ENCODE data around the gene APOBEC3A. TPM values are rescaled to one million over a fixed set of nuclear protein-coding genes. Genes with fewer than 3 reads are reported as not detected.
"Not testable (repeated sequence)": the region's sequence is repeated elsewhere in the genome, so short reads cannot be mapped to it uniquely, and the experiment has no call there.

The APOBEC3A gene
- total RNA-seq, 1 donor, result not detected

DNA sequence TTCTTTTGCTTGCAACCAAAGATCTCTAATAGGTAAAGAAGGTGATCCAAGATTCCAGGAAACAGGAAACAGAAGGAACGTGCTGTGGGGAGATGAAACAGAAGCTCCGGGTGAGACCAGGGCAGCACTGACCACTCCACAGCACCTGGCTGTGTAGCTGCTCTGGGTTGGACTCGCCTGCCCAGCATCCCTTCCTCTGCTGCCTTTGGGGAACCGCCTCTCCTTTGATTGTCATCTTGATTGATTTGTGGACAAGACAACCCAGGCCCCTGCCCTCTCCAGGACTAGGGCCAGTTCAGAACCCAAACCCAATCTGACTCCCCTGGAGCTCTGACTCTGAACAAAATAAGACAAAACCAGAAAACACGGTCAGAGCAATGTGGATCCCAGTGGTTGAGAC, 14.7 kb upstream of the APOBEC3A start:
- no peaks in the 10 kb centered on the region for H3K4me1 ChIP-seq (ENCODE audit: insufficient read depth, low read length)
- TF ChIP-seq, protein P1, sequence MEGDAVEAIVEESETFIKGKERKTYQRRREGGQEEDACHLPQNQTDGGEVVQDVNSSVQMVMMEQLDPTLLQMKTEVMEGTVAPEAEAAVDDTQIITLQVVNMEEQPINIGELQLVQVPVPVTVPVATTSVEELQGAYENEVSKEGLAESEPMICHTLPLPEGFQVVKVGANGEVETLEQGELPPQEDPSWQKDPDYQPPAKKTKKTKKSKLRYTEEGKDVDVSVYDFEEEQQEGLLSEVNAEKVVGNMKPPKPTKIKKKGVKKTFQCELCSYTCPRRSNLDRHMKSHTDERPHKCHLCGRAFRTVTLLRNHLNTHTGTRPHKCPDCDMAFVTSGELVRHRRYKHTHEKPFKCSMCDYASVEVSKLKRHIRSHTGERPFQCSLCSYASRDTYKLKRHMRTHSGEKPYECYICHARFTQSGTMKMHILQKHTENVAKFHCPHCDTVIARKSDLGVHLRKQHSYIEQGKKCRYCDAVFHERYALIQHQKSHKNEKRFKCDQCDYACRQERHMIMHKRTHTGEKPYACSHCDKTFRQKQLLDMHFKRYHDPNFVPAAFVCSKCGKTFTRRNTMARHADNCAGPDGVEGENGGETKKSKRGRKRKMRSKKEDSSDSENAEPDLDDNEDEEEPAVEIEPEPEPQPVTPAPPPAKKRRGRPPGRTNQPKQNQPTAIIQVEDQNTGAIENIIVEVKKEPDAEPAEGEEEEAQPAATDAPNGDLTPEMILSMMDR (IDR thresholded peaks at IDR 0.05; ENCODE audit: extremely low read depth, low read depth, low read length), result no peak

DNA sequence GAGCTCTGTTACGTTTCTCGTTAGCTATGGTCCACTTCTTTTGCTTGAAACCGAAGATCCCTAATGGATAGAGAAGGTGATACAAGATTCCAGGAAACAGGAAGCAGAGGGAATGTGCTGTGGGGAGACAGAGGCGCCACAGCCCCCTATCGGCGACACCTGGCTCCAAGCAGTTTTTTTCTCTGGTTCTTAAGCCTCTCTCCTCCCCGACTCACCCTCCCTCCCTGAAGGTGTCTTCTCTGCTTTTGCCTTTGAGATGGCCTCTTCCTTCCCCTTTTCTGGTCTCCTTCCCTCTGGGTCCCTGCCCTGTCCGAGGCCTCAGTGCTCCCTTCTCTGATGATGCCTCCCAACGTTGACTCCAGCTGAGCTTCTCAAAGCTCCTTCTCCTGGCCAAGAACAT, 14.2 kb upstream of the APOBEC3A start:
- peaks cover 56% of the 10 kb centered on the region for H3K27me3 ChIP-seq (ENCODE audit: insufficient read depth, low read length)
- TF ChIP-seq, protein P1 (IDR thresholded peaks at IDR 0.05; ENCODE audit: extremely low read depth, low read depth, low read length), result peak; percentile 17

More for the DNA sequence above, 14.7 kb upstream of the APOBEC3A start:
- H3K4me3 ChIP-seq (ENCODE audit: insufficient read depth, low read length), result no peak overlapping the region
- H3K27ac ChIP-seq (ENCODE audit: low read depth, low read length), result no peak overlapping the region
- no peak for DNase-seq (ENCODE audit: insufficient read length, low spot score, missing footprints)
- H3K9me3 ChIP-seq (ENCODE audit: low read depth, low read length), result no peaks in the 10 kb centered on the region
- H4K20me1 ChIP-seq (ENCODE audit: insufficient read depth, low read length), result no peaks in the 10 kb centered on the region
- H3K79me2 ChIP-seq (ENCODE audit: insufficient read depth, low read length), result no peaks in the 10 kb centered on the region
- no peak overlapping the region for H2AFZ ChIP-seq (ENCODE audit: low read length)
- H3K36me3 ChIP-seq (ENCODE audit: insufficient read depth, low read length), result no peaks in the 10 kb centered on the region
- peaks cover 51% of the 10 kb centered on the region for H3K27me3 ChIP-seq (ENCODE audit: insufficient read depth, low read length)
- no peak overlapping the region for H3K4me2 ChIP-seq (ENCODE audit: insufficient read depth, low read length)

DNA sequence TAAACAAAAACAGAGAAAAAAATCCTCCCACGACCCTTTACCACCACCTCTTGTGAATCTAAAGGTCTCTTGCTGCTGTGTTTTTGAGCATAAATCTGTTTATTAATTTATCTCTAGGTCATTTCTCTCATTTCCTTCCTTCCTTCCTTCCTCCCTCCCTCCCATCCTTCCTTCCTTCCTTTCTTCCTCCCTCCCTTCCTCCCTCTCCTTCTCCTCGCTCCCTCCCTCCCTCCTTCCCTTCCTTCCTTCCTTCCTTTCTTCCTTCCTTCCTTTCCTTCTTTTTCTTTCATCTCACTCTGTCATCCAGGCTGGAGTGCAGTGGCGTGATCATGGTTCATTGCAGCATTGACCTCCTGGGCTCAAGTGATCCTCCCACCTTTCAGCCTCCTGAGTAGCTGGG, 13.5 kb upstream of the APOBEC3A start:
- Histone ChIP-seq H3K4me2 (ENCODE audit: insufficient read depth, low read length) (no peak overlapping the region), H3K36me3 (ENCODE audit: insufficient read depth, low read length) (no peaks in the 10 kb centered on the region), H3K4me1 (ENCODE audit: insufficient read depth, low read length) (no peaks in the 10 kb centered on the region), H3K4me3 (ENCODE audit: insufficient read depth, low read length) (no peak overlapping the region), H3K9me3 (ENCODE audit: low read depth, low read length) (no peaks in the 10 kb centered on the region), H2AFZ (ENCODE audit: low read length) (no peak overlapping the region), H3K27ac (ENCODE audit: low read depth, low read length) (no peak overlapping the region), H4K20me1 (ENCODE audit: insufficient read depth, low read length) (no peaks in the 10 kb centered on the region), H3K79me2 (ENCODE audit: insufficient read depth, low read length) (no peaks in the 10 kb centered on the region), H3K27me3 (ENCODE audit: insufficient read depth, low read length) (peaks cover 51% of the 10 kb centered on the region)
- TF ChIP-seq, protein P1 (IDR thresholded peaks at IDR 0.05; ENCODE audit: extremely low read depth, low read depth, low read length), result no peak
- DNase-seq (ENCODE audit: insufficient read length, low spot score, missing footprints), result no peak

More for the DNA sequence above, 14.2 kb upstream of the APOBEC3A start:
- H3K27ac ChIP-seq (ENCODE audit: low read depth, low read length), result no peak overlapping the region
- no peaks in the 10 kb centered on the region for H3K36me3 ChIP-seq (ENCODE audit: insufficient read depth, low read length)
- H3K4me2 ChIP-seq (ENCODE audit: insufficient read depth, low read length), result no peak overlapping the region
- no peak overlapping the region for H2AFZ ChIP-seq (ENCODE audit: low read length)
- no peak overlapping the region for H3K4me3 ChIP-seq (ENCODE audit: insufficient read depth, low read length)
- H3K79me2 ChIP-seq (ENCODE audit: insufficient read depth, low read length), result no peaks in the 10 kb centered on the region
- no peaks in the 10 kb centered on the region for H4K20me1 ChIP-seq (ENCODE audit: insufficient read depth, low read length)
- no peaks in the 10 kb centered on the region for H3K4me1 ChIP-seq (ENCODE audit: insufficient read depth, low read length)
- H3K9me3 ChIP-seq (ENCODE audit: low read depth, low read length), result no peaks in the 10 kb centered on the region
- DNase-seq (ENCODE audit: insufficient read length, low spot score, missing footprints), result no peak

DNA sequence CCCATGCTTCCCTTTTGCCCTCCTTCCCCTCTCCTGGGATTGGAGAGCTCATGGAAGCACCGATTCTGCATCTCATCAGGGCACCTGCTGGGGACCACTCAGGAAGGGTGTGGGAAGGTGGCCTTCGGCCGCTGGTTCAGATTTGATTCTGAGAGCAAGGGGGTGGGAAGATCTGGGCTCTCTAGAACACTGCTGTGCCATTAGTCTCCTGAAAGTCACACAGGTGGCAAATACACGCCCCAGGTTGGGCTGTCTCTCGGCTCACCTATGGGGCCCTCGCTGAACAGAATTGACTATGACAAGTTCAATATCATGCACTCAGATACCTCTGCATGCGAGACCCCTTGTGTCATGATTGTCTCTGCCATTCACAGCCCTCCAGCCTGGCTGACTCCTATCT, 12.8 kb upstream of the APOBEC3A start:
- H3K4me3 ChIP-seq (ENCODE audit: insufficient read depth, low read length), result no peak overlapping the region
- H3K27me3 ChIP-seq (ENCODE audit: insufficient read depth, low read length), result peaks cover 47% of the 10 kb centered on the region

DNA sequence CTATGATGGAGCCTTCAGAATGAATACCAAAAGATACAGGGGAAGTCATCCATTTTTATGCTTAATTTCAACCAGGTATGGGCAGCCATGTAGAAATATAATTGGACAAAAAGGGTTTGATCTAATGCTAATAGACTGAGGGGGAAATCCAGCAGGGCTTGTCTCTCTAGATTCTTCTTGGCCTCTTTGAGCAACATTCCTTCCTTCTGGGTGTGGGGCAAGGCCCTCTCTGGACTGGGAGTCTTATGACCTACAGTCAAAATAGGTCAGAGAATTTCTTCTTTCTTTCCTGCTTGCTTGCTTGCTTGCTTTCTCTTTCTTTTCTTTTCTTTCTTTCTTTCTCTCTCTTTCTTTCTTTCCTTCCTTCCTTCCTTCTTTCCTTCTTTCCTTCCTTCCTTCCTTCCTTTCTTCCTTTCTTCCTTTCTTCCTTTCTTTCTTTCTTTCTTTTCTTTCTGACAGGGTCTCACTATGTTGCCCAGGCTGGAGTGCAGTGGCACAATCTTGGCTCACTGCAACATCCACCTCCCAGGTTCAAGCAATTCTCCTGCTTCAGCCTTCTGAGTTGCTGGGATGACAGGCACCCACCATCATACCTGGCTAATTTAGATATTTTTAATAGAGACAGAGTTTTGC, 11.6 kb upstream of the APOBEC3A start:
- not testable (repeated sequence) for H3K4me3 ChIP-seq (ENCODE audit: insufficient read depth, low read length); DNase-seq (ENCODE audit: insufficient read length, low spot score, missing footprints); H3K4me2 ChIP-seq (ENCODE audit: insufficient read depth, low read length); H3K4me1 ChIP-seq (ENCODE audit: insufficient read depth, low read length); H3K79me2 ChIP-seq (ENCODE audit: insufficient read depth, low read length); H3K9me3 ChIP-seq (ENCODE audit: low read depth, low read length); H3K36me3 ChIP-seq (ENCODE audit: insufficient read depth, low read length); H4K20me1 ChIP-seq (ENCODE audit: insufficient read depth, low read length); H2AFZ ChIP-seq (ENCODE audit: low read length); H3K27ac ChIP-seq (ENCODE audit: low read depth, low read length)
- peaks cover 55% of the 10 kb centered on the region for H3K27me3 ChIP-seq (ENCODE audit: insufficient read depth, low read length)

More for the DNA sequence above, 12.8 kb upstream of the APOBEC3A start:
- Histone ChIP-seq H3K4me2 (ENCODE audit: insufficient read depth, low read length) (no peak overlapping the region), H3K27ac (ENCODE audit: low read depth, low read length) (no peak overlapping the region), H3K36me3 (ENCODE audit: insufficient read depth, low read length) (no peaks in the 10 kb centered on the region), H3K9me3 (ENCODE audit: low read depth, low read length) (no peaks in the 10 kb centered on the region), H4K20me1 (ENCODE audit: insufficient read depth, low read length) (no peaks in the 10 kb centered on the region), H3K4me1 (ENCODE audit: insufficient read depth, low read length) (no peaks in the 10 kb centered on the region), H2AFZ (ENCODE audit: low read length) (no peak overlapping the region), H3K79me2 (ENCODE audit: insufficient read depth, low read length) (no peaks in the 10 kb centered on the region)
- TF ChIP-seq, protein P1 (IDR thresholded peaks at IDR 0.05; ENCODE audit: extremely low read depth, low read depth, low read length), result no peak
- no peak for DNase-seq (ENCODE audit: insufficient read length, low spot score, missing footprints)

All from osteoblast (primary cell).